ENCODE results near the gene SLC10A7. TPM values are rescaled to one million over a fixed set of nuclear protein-coding genes. Genes with fewer than 3 reads are reported as not detected.

Gene SLC10A7
- total and polyA plus RNA-seq, 2 experiments from 2014 or later: 8.3 to 21.2 TPM

DNA sequence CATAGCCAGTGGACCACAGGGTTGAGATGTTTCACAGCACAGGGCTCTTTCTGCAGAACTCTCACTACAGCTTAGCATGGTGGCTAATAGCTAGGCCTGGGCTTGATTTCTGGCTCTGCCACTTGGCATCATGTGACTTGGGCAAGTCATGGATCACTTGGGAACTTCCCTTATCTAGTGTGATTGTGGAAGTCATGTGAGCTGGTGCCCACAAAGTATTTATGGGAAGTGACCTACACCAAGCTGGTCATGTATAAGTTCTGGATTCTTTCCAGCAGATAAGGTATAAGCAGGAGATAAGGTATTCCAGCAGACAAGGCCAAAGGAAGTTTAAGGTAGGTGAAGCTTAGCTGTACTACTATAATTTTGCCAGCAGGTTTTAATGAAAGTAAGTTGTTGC is 246.4 kb downstream of the SLC10A7 start:
- H3K9me2 ChIP-seq (replicated peaks; ENCODE audit: insufficient read depth): no peaks in the 10 kb centered on the region
- no peak overlapping the region for H3K4me2 ChIP-seq
- peak; percentile 22 for DNase-seq (ENCODE audit: low spot score)
- H2AFZ ChIP-seq: no peak overlapping the region
- H3K27ac ChIP-seq: no peak overlapping the region
- TF ChIP-seq, protein P1, sequence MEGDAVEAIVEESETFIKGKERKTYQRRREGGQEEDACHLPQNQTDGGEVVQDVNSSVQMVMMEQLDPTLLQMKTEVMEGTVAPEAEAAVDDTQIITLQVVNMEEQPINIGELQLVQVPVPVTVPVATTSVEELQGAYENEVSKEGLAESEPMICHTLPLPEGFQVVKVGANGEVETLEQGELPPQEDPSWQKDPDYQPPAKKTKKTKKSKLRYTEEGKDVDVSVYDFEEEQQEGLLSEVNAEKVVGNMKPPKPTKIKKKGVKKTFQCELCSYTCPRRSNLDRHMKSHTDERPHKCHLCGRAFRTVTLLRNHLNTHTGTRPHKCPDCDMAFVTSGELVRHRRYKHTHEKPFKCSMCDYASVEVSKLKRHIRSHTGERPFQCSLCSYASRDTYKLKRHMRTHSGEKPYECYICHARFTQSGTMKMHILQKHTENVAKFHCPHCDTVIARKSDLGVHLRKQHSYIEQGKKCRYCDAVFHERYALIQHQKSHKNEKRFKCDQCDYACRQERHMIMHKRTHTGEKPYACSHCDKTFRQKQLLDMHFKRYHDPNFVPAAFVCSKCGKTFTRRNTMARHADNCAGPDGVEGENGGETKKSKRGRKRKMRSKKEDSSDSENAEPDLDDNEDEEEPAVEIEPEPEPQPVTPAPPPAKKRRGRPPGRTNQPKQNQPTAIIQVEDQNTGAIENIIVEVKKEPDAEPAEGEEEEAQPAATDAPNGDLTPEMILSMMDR (IDR thresholded peaks at IDR 0.05; ENCODE audit: poor library complexity): no peak
- TF ChIP-seq EZH2 (IDR thresholded peaks at IDR 0.05; ENCODE audit: borderline replicate concordance) (no peak), EZH2phosphoT487 (IDR thresholded peaks at IDR 0.05; ENCODE audit: low read depth, severe bottlenecking, unreplicated experiment) (no peak)
- H3K4me1 ChIP-seq (ENCODE audit: insufficient read depth): no peaks in the 10 kb centered on the region
- H3K36me3 ChIP-seq (replicated peaks; ENCODE audit: insufficient read depth, low read depth): no peaks in the 10 kb centered on the region
- H3K27me3 ChIP-seq: no peaks in the 10 kb centered on the region
- H3K4me3 ChIP-seq: no peak overlapping the region
- no peaks in the 10 kb centered on the region for H4K20me1 ChIP-seq (ENCODE audit: insufficient read depth, poor library complexity, severe bottlenecking)
- H3K79me2 ChIP-seq: no peaks in the 10 kb centered on the region
- H3K9me3 ChIP-seq (ENCODE audit: low read depth): no peaks in the 10 kb centered on the region

DNA sequence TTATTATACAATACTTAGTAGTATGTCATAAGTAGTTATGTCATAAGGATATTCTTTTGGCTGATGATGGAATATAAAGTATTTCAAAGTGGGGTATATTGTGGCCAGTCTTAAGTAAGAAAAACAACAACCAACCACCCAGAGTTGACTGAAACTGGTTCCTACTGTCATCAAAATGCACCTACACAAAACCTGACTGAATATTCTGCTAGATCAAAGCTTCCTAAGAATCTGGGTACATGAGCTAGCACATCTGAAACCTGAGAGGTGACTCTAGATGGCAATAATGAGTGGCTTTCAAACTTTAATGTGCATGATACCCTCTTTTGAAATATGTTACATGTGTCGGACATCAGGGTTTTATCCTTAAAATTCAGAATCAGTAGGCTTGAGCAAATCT is 247.0 kb downstream of the SLC10A7 start:
- Histone ChIP-seq H4K20me1 (ENCODE audit: insufficient read depth, poor library complexity, severe bottlenecking) (no peaks in the 10 kb centered on the region), H3K27ac (no peak overlapping the region), H3K4me3 (no peak overlapping the region), H3K9me2 (replicated peaks; ENCODE audit: insufficient read depth) (no peaks in the 10 kb centered on the region), H2AFZ (no peak overlapping the region), H3K4me2 (no peak overlapping the region), H3K9me3 (ENCODE audit: low read depth) (no peaks in the 10 kb centered on the region), H3K36me3 (replicated peaks; ENCODE audit: insufficient read depth, low read depth) (no peaks in the 10 kb centered on the region), H3K27me3 (no peaks in the 10 kb centered on the region), H3K4me1 (ENCODE audit: insufficient read depth) (no peaks in the 10 kb centered on the region), H3K79me2 (no peaks in the 10 kb centered on the region)
- 95% methylated on average over 1 of the region's 1 CpG for WGBS (ENCODE audit: low lambda C conversion rate, missing lambda C conversion rate)
- TF ChIP-seq, protein P1 (IDR thresholded peaks at IDR 0.05; ENCODE audit: poor library complexity): no peak
- TF ChIP-seq EZH2 (IDR thresholded peaks at IDR 0.05; ENCODE audit: borderline replicate concordance) (no peak), EZH2phosphoT487 (IDR thresholded peaks at IDR 0.05; ENCODE audit: low read depth, severe bottlenecking, unreplicated experiment) (no peak)
- DNase-seq (ENCODE audit: low spot score): no peak

GRCh38 chr4:146273204-146273901 is 248.4 kb downstream of the SLC10A7 start:
- Histone ChIP-seq H3K9me2 (replicated peaks; ENCODE audit: insufficient read depth) (no peaks in the 10 kb centered on the region), H3K79me2 (no peaks in the 10 kb centered on the region), H3K36me3 (replicated peaks; ENCODE audit: insufficient read depth, low read depth) (no peaks in the 10 kb centered on the region), H3K4me2 (no peak overlapping the region), H3K27ac (no peak overlapping the region), H3K27me3 (no peaks in the 10 kb centered on the region), H4K20me1 (ENCODE audit: insufficient read depth, poor library complexity, severe bottlenecking) (no peaks in the 10 kb centered on the region), H3K4me3 (no peak overlapping the region), H3K9me3 (ENCODE audit: low read depth) (no peaks in the 10 kb centered on the region), H2AFZ (no peak overlapping the region), H3K4me1 (ENCODE audit: insufficient read depth) (no peaks in the 10 kb centered on the region)
- no peak for DNase-seq (ENCODE audit: low spot score)
- 93% methylated on average over 5 of the region's 5 CpGs for WGBS (ENCODE audit: low lambda C conversion rate, missing lambda C conversion rate)
- TF ChIP-seq EZH2phosphoT487 (IDR thresholded peaks at IDR 0.05; ENCODE audit: low read depth, severe bottlenecking, unreplicated experiment) (no peak), EZH2 (IDR thresholded peaks at IDR 0.05; ENCODE audit: borderline replicate concordance) (no peak)
- TF ChIP-seq, protein P1 (IDR thresholded peaks at IDR 0.05; ENCODE audit: poor library complexity): no peak
